Sigmoid colon (tissue), 4 donors: ENCODE measurements around the gene ETS1.

Experiments
- CTCF ChIP-seq, 4 experiments: fragments of 450-650 bp in 3 of 4; fragments of 200-600 bp in 1 of 4; IDR thresholded peaks; one replicate each; pipeline ENCODE4 v1.5.1; 2016 to 2019; ENCODE audit warnings: antibody characterized with exemption in 4 of 4, mild to moderate bottlenecking in 3 of 4, moderate library complexity in 2 of 4
- EP300 ChIP-seq, 4 donors: sonication (generic); formaldehyde crosslinking; IDR thresholded peaks; one replicate each; pipeline ENCODE4 v1.6.1; 2017; ENCODE audit warnings: antibody characterized with exemption in 4 of 4
- POLR2A ChIP-seq, 2 donors: fragments of 450-650 bp; IDR thresholded peaks; one replicate each; pipeline ENCODE4 v1.6.1; 2016; ENCODE audit warnings: antibody characterized with exemption in 2 of 2, mild to moderate bottlenecking in 2 of 2, moderate library complexity in 2 of 2

- no peak for TF ChIP-seq POLR2A (IDR thresholded peaks at IDR 0.05)
- no peak for TF ChIP-seq CTCF (IDR thresholded peaks at IDR 0.05)
- TF ChIP-seq EP300 (IDR thresholded peaks at IDR 0.05), result no peak
Measured at GRCh38 chr11:128603003-128603696, 15.8 kb upstream of the ETS1 start.
